ENCODE results near the gene ADGRL3. TPM values are rescaled to one million over a fixed set of nuclear protein-coding genes. Genes with fewer than 3 reads are reported as not detected.

The ADGRL3 gene
- total RNA-seq, 4 donors from 2014 or later = 6.1 to 26.0 (median 7.3) TPM

GRCh38 chr4:61175495-61175894, 24.6 kb upstream of the ADGRL3 start:
- no peak for ATAC-seq
- no peaks in the 10 kb centered on the region for H3K27me3 ChIP-seq
- no peaks in the 10 kb centered on the region for H3K4me1 ChIP-seq
- H3K9me3 ChIP-seq = no peaks in the 10 kb centered on the region
- no peak overlapping the region for H3K27ac ChIP-seq
- no peak for TF ChIP-seq POLR2AphosphoS5 (IDR thresholded peaks at IDR 0.05)
- no peak for TF ChIP-seq CTCF (IDR thresholded peaks at IDR 0.05)
- TF ChIP-seq EP300 (IDR thresholded peaks at IDR 0.05) = no peak
- no peak for TF ChIP-seq POLR2A (IDR thresholded peaks at IDR 0.05)
- H3K4me3 ChIP-seq = no peak overlapping the region
- WGBS, 2 donors (ENCODE audit: low coverage in 1 of 2) = 35 to 50% methylated on average over 1 of the region's 1 CpG
- no peaks in the 10 kb centered on the region for H3K36me3 ChIP-seq

- H3K9me3 ChIP-seq = no peaks in the 10 kb centered on the region
- H3K4me3 ChIP-seq = no peak overlapping the region
- WGBS, 2 donors (ENCODE audit: low coverage in 1 of 2) = 93 to 100% methylated on average over 1 to 2 of the region's 2 CpGs
- no peaks in the 10 kb centered on the region for H3K4me1 ChIP-seq
- H3K27ac ChIP-seq = no peak overlapping the region
- no peak for ATAC-seq
- H3K27me3 ChIP-seq = no peaks in the 10 kb centered on the region
- H3K36me3 ChIP-seq = no peaks in the 10 kb centered on the region
- TF ChIP-seq POLR2AphosphoS5 (IDR thresholded peaks at IDR 0.05) (no peak), POLR2A (IDR thresholded peaks at IDR 0.05) (no peak)
Measured at GRCh38 chr4:61177367-61177766, 22.8 kb upstream of the ADGRL3 start.

GRCh38 chr4:61180405-61180804, 19.7 kb upstream of the ADGRL3 start:
- no peak overlapping the region for H3K4me3 ChIP-seq
- H3K36me3 ChIP-seq = no peaks in the 10 kb centered on the region
- H3K9me3 ChIP-seq = peaks cover 0 to 14% (median 2%) of the 10 kb centered on the region in 3 donors
- no peaks in the 10 kb centered on the region for H3K27me3 ChIP-seq
- TF ChIP-seq POLR2AphosphoS5 (IDR thresholded peaks at IDR 0.05) = no peak
- no peak for TF ChIP-seq EP300 (IDR thresholded peaks at IDR 0.05)
- TF ChIP-seq POLR2A (IDR thresholded peaks at IDR 0.05) = no peak
- TF ChIP-seq CTCF (IDR thresholded peaks at IDR 0.05) = no peak
- 54 to 72% methylated on average over 2 to 4 of the region's 5 CpGs for WGBS, 2 donors (ENCODE audit: low coverage in 1 of 2)
- no peaks in the 10 kb centered on the region for H3K4me1 ChIP-seq
- no peak overlapping the region for H3K27ac ChIP-seq
- ATAC-seq = no peak

- ATAC-seq = no peak
- WGBS, 2 donors (ENCODE audit: low coverage in 1 of 2) = 56 to 68% methylated on average over 1 of the region's 1 CpG
- H3K27ac ChIP-seq = no peak overlapping the region
- H3K4me1 ChIP-seq = no peaks in the 10 kb centered on the region
- H3K4me3 ChIP-seq = no peak overlapping the region
- TF ChIP-seq CTCF (IDR thresholded peaks at IDR 0.05) = no peak
- TF ChIP-seq EP300 (IDR thresholded peaks at IDR 0.05) = no peak
- no peak for TF ChIP-seq POLR2AphosphoS5 (IDR thresholded peaks at IDR 0.05)
- no peak for TF ChIP-seq POLR2A (IDR thresholded peaks at IDR 0.05)
- H3K9me3 ChIP-seq = peaks cover 0 to 19% (median 2%) of the 10 kb centered on the region in 3 donors
- no peaks in the 10 kb centered on the region for H3K36me3 ChIP-seq
- H3K27me3 ChIP-seq = no peaks in the 10 kb centered on the region
Measured at GRCh38 chr4:61182915-61183314, 17.2 kb upstream of the ADGRL3 start.

- no peaks in the 10 kb centered on the region for H3K27me3 ChIP-seq
- H3K36me3 ChIP-seq = no peaks in the 10 kb centered on the region
- H3K27ac ChIP-seq = no peak overlapping the region
- H3K9me3 ChIP-seq = peaks cover 0 to 19% (median 2%) of the 10 kb centered on the region in 3 donors
- TF ChIP-seq CTCF (IDR thresholded peaks at IDR 0.05) (no peak), POLR2A (IDR thresholded peaks at IDR 0.05) (no peak), EP300 (IDR thresholded peaks at IDR 0.05) (no peak), POLR2AphosphoS5 (IDR thresholded peaks at IDR 0.05) (no peak)
- no peak for ATAC-seq
- H3K4me3 ChIP-seq = no peak overlapping the region
- no peaks in the 10 kb centered on the region for H3K4me1 ChIP-seq
Measured at GRCh38 chr4:61185288-61185687, 14.8 kb upstream of the ADGRL3 start.
